Measurements from ENCODE around the gene CDKL1. TPM values are rescaled to one million over a fixed set of nuclear protein-coding genes. Genes with fewer than 3 reads are reported as not detected.

The CDKL1 gene
- 1 to 10 TPM; 1.5 to 2.0 TPM for total RNA-seq

DNA sequence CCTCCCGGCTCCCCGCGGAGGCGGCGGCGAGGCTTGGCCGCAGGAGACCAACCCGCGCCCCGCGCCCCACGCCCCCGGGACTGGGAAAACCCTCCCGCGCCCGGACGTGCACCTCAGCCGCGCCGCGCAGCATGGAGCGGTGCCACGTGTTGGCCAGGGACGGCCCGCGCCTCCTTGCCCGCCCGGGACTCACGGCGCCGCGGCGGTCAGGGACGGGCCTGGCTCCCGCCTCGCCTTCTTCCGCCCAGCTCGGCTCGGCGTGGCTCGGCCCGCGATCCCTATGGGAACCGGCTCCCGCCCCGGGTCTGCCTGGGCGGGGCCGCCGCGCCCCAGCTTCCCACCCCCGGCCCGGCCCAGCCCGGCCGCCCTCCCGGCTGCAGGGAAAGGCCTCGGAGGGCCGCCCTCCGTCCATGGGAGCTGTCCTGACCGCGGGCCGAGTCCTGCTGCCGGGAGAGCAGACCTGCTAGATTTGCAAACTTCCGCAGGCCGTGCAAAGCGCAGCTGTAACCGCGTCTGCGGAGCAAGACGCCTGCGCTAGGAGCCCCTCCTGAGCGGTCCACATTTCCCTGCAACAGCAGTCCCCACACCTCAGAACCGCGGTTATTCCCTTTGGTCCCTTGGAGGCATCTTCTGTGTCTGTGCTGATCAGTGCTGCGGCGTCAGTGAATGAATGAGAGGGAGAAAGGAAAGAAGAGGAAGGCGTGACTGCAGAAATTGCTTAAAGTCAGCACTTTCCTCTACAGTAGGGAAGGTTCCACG is at the start of gene CDKL1:
CDKL1 (minus strand) TSS at position 251 of the 759 bp plus-strand sequence. CDS start 1,013 bp downstream, outside the sequence.
- H3K4me1 Mint-ChIP-seq (ENCODE audit: low read depth), result peaks cover 13% of the 10 kb centered on the region
- H3K4me3 Mint-ChIP-seq, result peak within 1 kb of the TSS; percentile 83
- intact Hi-C loops (cut with micrococcal nuclease), result loop anchor here (1.0 to 5.0 kb wide), 7 partner anchors 34 to 630 kb away; partner anchors contain the start of gene KLHDC2
- peak; percentile 53 for DNase-seq
- H3K9me3 Mint-ChIP-seq, result no peaks in the 10 kb centered on the region
- peaks cover 2% of the 10 kb centered on the region for H3K36me3 Mint-ChIP-seq (ENCODE audit: low read depth)
- H3K27me3 Mint-ChIP-seq (ENCODE audit: low read depth), result peaks cover 2% of the 10 kb centered on the region
- CTCF ChIA-PET, result interaction anchor here (0.9 to 1.3 kb wide), 2 partner anchors 80 to 135 kb away, joined by 5 to 6 read pairs; no protein-coding TSS in a partner anchor
- peak within 1 kb of the TSS; percentile 59 for H3K27ac Mint-ChIP-seq

DNA sequence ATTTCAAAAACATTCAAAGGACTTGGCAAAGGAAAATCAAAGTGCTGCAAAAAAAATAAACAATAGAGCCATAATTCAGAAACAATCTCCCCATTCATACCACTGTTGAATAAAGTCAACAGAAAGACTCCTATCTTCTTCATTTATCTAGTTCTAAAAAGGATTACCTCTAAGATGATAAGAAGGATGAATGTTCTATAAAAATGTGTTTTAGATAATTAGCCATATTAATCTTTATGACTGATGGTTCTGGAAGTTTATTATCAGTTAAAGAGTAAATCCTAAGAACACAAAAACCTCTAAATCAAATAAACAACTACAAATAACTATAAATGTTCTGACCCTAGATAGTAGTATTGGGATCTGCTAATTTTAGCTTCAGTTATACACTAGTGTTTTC is 37.8 kb upstream of the CDKL1 start:
- Mint-ChIP-seq H3K4me1 (ENCODE audit: low read depth) (no peaks in the 10 kb centered on the region), H3K27me3 (ENCODE audit: low read depth) (no peaks in the 10 kb centered on the region), H3K4me3 (no peak overlapping the region), H3K27ac (no peak overlapping the region), H3K36me3 (ENCODE audit: low read depth) (peaks cover 22% of the 10 kb centered on the region), H3K9me3 (peaks cover 5% of the 10 kb centered on the region)
- intact Hi-C loops (cut with micrococcal nuclease), result no loop called here
- DNase-seq, result no peak
- CTCF ChIA-PET, result interaction anchor here (0.6 kb wide), 1 partner anchor 685 kb away, joined by 3 read pairs; no protein-coding TSS in a partner anchor

DNA sequence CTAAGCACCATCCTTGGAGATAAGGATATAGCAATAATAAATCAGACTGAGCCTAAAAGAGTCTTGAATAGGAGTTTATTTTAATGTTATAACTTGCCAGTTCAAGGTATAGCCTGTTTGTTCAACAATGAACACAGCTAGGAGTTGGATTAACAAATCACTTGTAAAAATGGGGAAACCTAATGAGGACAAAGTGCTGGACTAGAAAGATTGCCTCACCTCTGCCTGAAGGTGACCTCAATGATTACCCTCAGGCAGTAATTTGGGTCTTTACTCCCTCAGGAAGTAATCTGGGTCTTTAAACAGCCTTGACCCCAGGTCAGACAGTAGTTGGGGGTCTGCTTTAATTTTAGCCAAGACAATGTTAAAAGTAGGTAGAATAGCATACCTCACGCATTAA is 35.5 kb upstream of the CDKL1 start:
- Mint-ChIP-seq H3K27ac (no peak overlapping the region), H3K27me3 (ENCODE audit: low read depth) (no peaks in the 10 kb centered on the region), H3K4me3 (no peak overlapping the region), H3K9me3 (peaks cover 2% of the 10 kb centered on the region), H3K4me1 (ENCODE audit: low read depth) (no peaks in the 10 kb centered on the region), H3K36me3 (ENCODE audit: low read depth) (peaks cover 10% of the 10 kb centered on the region)
- CTCF ChIA-PET, result no interaction called here
- intact Hi-C loops (cut with micrococcal nuclease), result no loop called here
- no peak for DNase-seq

DNA sequence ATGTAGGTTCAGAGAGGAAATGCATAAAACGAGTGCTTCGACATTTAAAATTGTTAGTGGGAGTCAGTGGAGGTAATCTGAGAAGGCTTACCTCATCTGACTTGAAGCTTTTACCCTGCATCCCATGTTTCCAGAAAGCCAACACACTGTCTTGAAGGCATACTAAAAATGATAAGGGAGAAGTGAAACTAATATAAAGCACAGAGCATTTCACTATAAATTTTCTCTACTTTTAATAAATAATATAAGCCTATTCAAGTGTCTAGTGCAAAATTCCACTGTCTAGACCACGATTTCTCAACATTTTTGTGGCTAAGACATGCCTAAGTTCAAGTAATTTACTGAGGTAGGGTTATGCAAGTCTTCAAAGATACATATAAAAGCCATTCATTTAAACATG is 29.1 kb upstream of the CDKL1 start:
- Mint-ChIP-seq H3K4me3 (no peak overlapping the region), H3K9me3 (no peaks in the 10 kb centered on the region), H3K27ac (no peak overlapping the region), H3K4me1 (ENCODE audit: low read depth) (no peaks in the 10 kb centered on the region), H3K27me3 (ENCODE audit: low read depth) (no peaks in the 10 kb centered on the region), H3K36me3 (ENCODE audit: low read depth) (peaks cover 8% of the 10 kb centered on the region)
- intact Hi-C loops (cut with micrococcal nuclease), result no loop called here
- DNase-seq, result no peak
- CTCF ChIA-PET, result no interaction called here

DNA sequence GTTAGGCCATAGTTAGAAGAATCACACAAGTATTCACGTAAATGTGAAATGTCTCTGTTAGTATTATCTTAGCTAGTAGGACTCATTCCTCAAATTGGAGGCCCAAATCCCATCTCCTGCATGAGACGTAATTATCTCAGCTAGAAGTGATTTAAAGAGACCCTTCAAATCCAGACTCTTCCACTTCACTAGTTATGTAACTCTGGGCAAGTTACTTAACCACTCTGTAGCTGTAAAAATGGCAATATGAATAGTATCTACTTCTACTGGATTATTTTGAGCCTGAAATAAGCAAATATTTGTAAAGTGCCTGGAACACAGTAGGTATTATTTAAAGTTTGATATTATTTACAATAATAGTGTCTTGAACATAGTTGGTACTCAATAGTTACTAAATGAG is 28.4 kb upstream of the CDKL1 start:
- no peaks in the 10 kb centered on the region for H3K27me3 Mint-ChIP-seq (ENCODE audit: low read depth)
- no peak overlapping the region for H3K4me3 Mint-ChIP-seq
- no peak overlapping the region for H3K27ac Mint-ChIP-seq
- intact Hi-C loops (cut with micrococcal nuclease), result no loop called here
- no peak for DNase-seq
- H3K36me3 Mint-ChIP-seq (ENCODE audit: low read depth), result peaks cover 12% of the 10 kb centered on the region
- CTCF ChIA-PET, result no interaction called here
- no peaks in the 10 kb centered on the region for H3K9me3 Mint-ChIP-seq
- no peaks in the 10 kb centered on the region for H3K4me1 Mint-ChIP-seq (ENCODE audit: low read depth)

DNA sequence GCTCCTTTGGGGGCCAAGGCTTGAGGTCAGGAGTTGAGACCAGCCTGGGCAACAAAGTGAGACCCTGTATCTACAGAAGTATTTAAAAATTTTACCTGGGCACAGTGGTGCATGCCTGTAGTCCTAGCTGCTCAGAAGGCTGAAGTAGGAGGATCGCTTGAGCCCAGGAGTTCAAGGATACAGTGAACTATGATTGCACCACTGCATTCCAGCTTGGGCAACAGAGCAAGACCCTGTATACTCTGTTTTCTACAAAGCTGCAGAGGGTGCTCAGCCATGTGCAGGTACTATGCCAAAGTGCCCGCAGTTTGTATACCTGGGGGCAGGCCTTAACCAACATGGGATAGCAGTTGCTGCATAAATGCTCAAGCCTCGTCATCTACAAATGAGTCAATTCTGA is 26.8 kb upstream of the CDKL1 start:
- intact Hi-C loops (cut with micrococcal nuclease), result no loop called here
- Mint-ChIP-seq H3K36me3 (ENCODE audit: low read depth) (peaks cover 17% of the 10 kb centered on the region), H3K4me1 (ENCODE audit: low read depth) (no peaks in the 10 kb centered on the region), H3K27me3 (ENCODE audit: low read depth) (no peaks in the 10 kb centered on the region), H3K9me3 (no peaks in the 10 kb centered on the region), H3K27ac (no peak overlapping the region), H3K4me3 (no peak overlapping the region)
- CTCF ChIA-PET, result no interaction called here
- DNase-seq, result no peak

DNA sequence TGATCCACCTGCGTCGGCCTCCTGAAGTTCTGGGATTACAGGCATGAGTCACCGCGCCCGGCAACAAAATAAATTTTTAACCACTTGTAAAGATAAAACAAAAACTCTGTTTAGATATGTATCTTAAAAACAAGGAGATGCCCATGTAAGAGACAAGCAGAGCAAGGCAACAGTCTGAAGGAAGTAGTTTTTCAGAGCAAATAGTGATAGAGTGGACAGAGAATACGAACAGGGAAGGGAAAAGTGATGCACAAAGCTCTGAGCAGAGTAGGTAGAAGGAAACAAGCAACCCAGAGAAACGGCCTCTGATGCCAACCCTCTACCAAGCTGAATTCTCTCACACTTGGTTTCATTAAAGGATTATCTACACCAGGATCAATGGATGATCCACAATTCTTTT is 24.8 kb upstream of the CDKL1 start:
- intact Hi-C loops (cut with micrococcal nuclease), result no loop called here
- H3K9me3 Mint-ChIP-seq, result no peaks in the 10 kb centered on the region
- DNase-seq, result no peak
- no peak overlapping the region for H3K4me3 Mint-ChIP-seq
- H3K4me1 Mint-ChIP-seq (ENCODE audit: low read depth), result peaks cover 4% of the 10 kb centered on the region
- CTCF ChIA-PET, result interaction anchor here (0.7 kb wide), 1 partner anchor 99 kb away, joined by 4 read pairs; no protein-coding TSS in a partner anchor
- H3K27ac Mint-ChIP-seq, result no peak overlapping the region
- H3K27me3 Mint-ChIP-seq (ENCODE audit: low read depth), result no peaks in the 10 kb centered on the region
- H3K36me3 Mint-ChIP-seq (ENCODE audit: low read depth), result peaks cover 25% of the 10 kb centered on the region

DNA sequence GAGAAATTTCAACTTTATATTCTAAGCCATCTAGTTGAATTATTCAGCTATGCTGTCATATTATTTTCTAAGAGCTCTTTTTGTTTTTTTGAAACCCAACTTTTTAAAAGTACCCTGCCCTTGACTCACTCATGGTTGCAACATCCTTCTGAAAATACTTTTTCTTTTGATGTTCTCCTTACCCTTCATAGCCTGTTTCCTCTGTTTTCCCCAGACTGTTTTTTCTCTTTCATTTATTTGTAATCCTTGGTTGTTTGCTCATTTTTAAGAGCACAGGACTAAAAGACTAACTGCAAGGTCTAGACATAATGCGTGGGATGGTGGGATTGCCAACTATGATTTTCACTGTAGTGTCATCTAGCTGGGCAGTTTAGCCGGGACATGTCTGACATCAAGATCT is 21.2 kb upstream of the CDKL1 start:
- H3K4me3 Mint-ChIP-seq, result no peak overlapping the region
- DNase-seq, result no peak
- peaks cover 4% of the 10 kb centered on the region for H3K4me1 Mint-ChIP-seq (ENCODE audit: low read depth)
- H3K9me3 Mint-ChIP-seq, result peaks cover 3% of the 10 kb centered on the region
- no peak overlapping the region for H3K27ac Mint-ChIP-seq
- intact Hi-C loops (cut with micrococcal nuclease), result no loop called here
- H3K27me3 Mint-ChIP-seq (ENCODE audit: low read depth), result no peaks in the 10 kb centered on the region
- peaks cover 39% of the 10 kb centered on the region for H3K36me3 Mint-ChIP-seq (ENCODE audit: low read depth)
- CTCF ChIA-PET, result interaction anchor here (0.7 kb wide), 1 partner anchor 17 kb away, joined by 3 read pairs; no protein-coding TSS in a partner anchor

DNA sequence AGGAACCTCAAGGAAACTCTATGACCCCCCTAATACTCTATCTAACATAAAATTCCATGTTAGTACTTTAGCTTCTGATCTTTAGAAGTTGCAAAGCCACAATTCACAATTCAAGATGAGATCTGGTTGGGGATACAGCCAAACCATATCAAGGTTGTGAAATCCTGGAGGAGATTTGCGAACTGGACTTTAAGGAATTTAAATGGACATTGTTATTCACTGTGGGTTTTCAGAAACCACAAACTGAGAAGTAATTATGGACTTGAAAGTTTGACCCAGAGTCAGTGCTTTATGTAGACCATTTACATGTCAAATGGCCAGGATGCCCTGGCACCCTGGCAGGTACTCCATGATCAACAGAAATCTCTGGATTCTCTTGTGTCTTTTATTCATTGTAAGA is 14.2 kb upstream of the CDKL1 start:
- Mint-ChIP-seq H3K27ac (no peak overlapping the region), H3K36me3 (ENCODE audit: low read depth) (peaks cover 14% of the 10 kb centered on the region), H3K4me1 (ENCODE audit: low read depth) (no peaks in the 10 kb centered on the region), H3K27me3 (ENCODE audit: low read depth) (no peaks in the 10 kb centered on the region), H3K4me3 (no peak overlapping the region), H3K9me3 (peaks cover 19% of the 10 kb centered on the region)
- intact Hi-C loops (cut with micrococcal nuclease), result no loop called here
- DNase-seq, result no peak
- CTCF ChIA-PET, result no interaction called here

DNA sequence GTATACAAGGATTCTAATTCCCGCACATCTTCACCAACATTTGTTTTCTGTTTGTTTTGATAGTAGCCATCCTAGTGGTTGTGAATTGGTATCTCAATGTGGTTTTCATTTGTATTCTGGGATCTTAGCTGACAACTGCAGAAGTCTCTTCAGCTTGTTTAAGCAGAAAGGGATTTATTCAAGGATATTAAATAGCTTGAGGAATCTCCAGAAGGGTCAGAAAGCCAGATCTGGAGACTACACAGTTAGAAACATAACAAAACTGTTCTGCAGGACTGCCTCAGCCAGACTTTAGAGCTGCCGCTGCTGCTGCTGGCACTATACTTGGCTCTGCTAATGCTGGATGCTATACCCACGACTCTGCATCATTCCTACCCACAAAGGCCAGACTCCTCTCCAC is 13.4 kb upstream of the CDKL1 start:
- no peak for DNase-seq
- CTCF ChIA-PET, result no interaction called here
- Mint-ChIP-seq H3K27me3 (ENCODE audit: low read depth) (no peaks in the 10 kb centered on the region), H3K4me3 (no peak overlapping the region), H3K9me3 (peaks cover 21% of the 10 kb centered on the region), H3K4me1 (ENCODE audit: low read depth) (no peaks in the 10 kb centered on the region), H3K36me3 (ENCODE audit: low read depth) (peaks cover 7% of the 10 kb centered on the region), H3K27ac (no peak overlapping the region)
- intact Hi-C loops (cut with micrococcal nuclease), result no loop called here

DNA sequence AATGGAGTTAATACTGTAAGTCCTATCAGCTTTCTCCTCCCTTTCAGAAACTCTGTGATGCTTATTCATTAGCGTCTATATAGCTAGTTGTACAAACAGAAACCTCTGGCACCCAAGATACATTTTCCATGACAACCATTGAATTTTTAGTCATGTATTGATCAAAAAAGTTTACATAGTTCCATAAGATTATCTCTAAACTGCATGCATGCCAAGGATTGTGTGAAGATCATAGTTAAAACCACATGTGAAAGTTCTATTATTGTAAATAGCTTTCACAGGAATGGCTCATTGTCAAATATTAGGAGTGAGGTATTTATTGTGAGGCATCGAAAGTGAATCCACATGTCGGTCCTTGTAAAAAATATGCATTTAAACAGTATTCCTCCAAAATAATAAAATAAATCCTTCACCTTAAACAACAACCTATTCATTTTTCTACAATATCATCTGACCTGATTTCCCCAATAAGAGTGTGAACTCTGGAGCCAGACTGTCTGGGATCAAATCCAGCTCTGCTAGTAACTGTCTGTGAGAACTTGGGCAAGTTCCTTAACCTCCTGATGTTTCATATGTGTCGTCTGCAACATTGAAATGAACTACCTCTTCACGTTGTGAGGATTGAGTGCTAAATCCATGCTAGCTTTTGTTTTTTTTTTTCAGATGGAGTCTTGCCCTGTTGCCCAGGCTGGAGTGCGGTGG is 10.6 kb upstream of the CDKL1 start:
- peaks cover 15% of the 10 kb centered on the region for H3K9me3 Mint-ChIP-seq
- CTCF ChIA-PET, result interaction anchor here (0.7 kb wide), 1 partner anchor 212 kb away, joined by 3 read pairs; no protein-coding TSS in a partner anchor
- H3K4me3 Mint-ChIP-seq, result no peak overlapping the region
- no peak overlapping the region for H3K27ac Mint-ChIP-seq
- H3K4me1 Mint-ChIP-seq (ENCODE audit: low read depth), result no peaks in the 10 kb centered on the region
- intact Hi-C loops (cut with micrococcal nuclease), result no loop called here
- peaks cover 1% of the 10 kb centered on the region for H3K36me3 Mint-ChIP-seq (ENCODE audit: low read depth)
- DNase-seq, result no peak
- no peaks in the 10 kb centered on the region for H3K27me3 Mint-ChIP-seq (ENCODE audit: low read depth)

DNA sequence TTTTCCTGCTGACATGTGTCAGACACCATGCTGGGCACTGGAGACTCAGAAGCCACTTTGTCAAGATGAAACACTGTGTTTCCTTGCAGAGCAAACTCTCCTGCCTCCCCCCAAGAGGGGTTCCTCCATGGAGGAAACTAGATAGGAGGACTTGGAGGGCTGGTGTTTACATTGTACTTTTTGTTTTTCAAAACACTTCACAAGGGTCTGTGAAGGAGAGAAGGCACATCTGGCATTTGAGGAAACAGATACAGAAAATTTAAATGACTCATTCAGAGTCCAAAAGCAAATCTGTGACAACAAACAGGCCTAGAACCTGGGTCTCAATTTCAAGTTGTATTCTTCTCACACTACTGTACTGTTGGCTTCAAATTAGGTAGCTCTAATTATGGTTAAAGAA is 6.7 kb upstream of the CDKL1 start:
- CTCF ChIA-PET, result interaction anchor here (0.6 to 0.8 kb wide), 5 partner anchors 30 to 699 kb away, joined by 3 to 5 read pairs (median 3); no protein-coding TSS in a partner anchor
- H3K4me1 Mint-ChIP-seq (ENCODE audit: low read depth), result no peaks in the 10 kb centered on the region
- H3K36me3 Mint-ChIP-seq (ENCODE audit: low read depth), result no peaks in the 10 kb centered on the region
- no peak overlapping the region for H3K27ac Mint-ChIP-seq
- DNase-seq, result no peak
- no peaks in the 10 kb centered on the region for H3K27me3 Mint-ChIP-seq (ENCODE audit: low read depth)
- no peak overlapping the region for H3K4me3 Mint-ChIP-seq
- intact Hi-C loops (cut with micrococcal nuclease), result no loop called here
- peaks cover 3% of the 10 kb centered on the region for H3K9me3 Mint-ChIP-seq

All from activated naive CD4-positive, alpha-beta T cell treated with anti-CD3 and anti-CD28 coated beads for 36 hours (primary cell).